Activated naive CD8-positive, alpha-beta T cell (primary cell): ENCODE results near the gene ZG16.

Source experiments
- H3K27ac Mint-ChIP-seq: one replicate; pipeline ENCODE4 v1.8.0; 2021; ENCODE audit warnings: mixed read lengths
- H3K27me3 Mint-ChIP-seq: one replicate; pipeline ENCODE4 v1.8.0; 2021; ENCODE audit warnings: mixed read lengths
- H3K36me3 Mint-ChIP-seq: one replicate; pipeline ENCODE4 v1.8.0; 2021; ENCODE audit warnings: mixed read lengths
- H3K4me1 Mint-ChIP-seq: one replicate; pipeline ENCODE4 v1.8.0; 2021; ENCODE audit warnings: low read depth, mixed read lengths
- H3K4me3 Mint-ChIP-seq: one replicate; pipeline ENCODE4 v1.8.0; 2021; ENCODE audit warnings: mild to moderate bottlenecking, mixed read lengths
- H3K9me3 Mint-ChIP-seq: one replicate; pipeline ENCODE4 v1.8.0; 2021; ENCODE audit warnings: low read depth, mixed read lengths

Gene ZG16

GRCh38 chr16:29815793-29816693, 38.0 kb downstream of the ZG16 start, which contains the start of gene PAGR1:
Gene PAGR1 (plus strand): TSS chr16:29816152. CDS start chr16:29816526, 374 bp downstream.
- Mint-ChIP-seq H3K4me3 (peak within 1 kb of the TSS; percentile 95), H3K4me1 (peaks cover 53% of the 10 kb centered on the region), H3K27ac (peak within 1 kb of the TSS; percentile 97), H3K9me3 (no peaks in the 10 kb centered on the region), H3K36me3 (peaks cover 5% of the 10 kb centered on the region), H3K27me3 (no peaks in the 10 kb centered on the region)

- Mint-ChIP-seq H3K27ac (peak overlapping the region; percentile 97), H3K4me1 (peaks cover 54% of the 10 kb centered on the region), H3K9me3 (no peaks in the 10 kb centered on the region), H3K4me3 (peak overlapping the region; percentile 95), H3K36me3 (peaks cover 5% of the 10 kb centered on the region), H3K27me3 (no peaks in the 10 kb centered on the region)
Measured at GRCh38 chr16:29816694-29817441, 38.8 kb downstream of the ZG16 start.

GRCh38 chr16:29818082-29818481, 40.0 kb downstream of the ZG16 start:
- peak overlapping the region; percentile 95 for H3K4me3 Mint-ChIP-seq

GRCh38 chr16:29819506-29819905, 41.5 kb downstream of the ZG16 start:
- no peaks in the 10 kb centered on the region for H3K27me3 Mint-ChIP-seq
- H3K4me1 Mint-ChIP-seq, result peaks cover 66% of the 10 kb centered on the region
- H3K36me3 Mint-ChIP-seq, result peaks cover 5% of the 10 kb centered on the region
- no peaks in the 10 kb centered on the region for H3K9me3 Mint-ChIP-seq
- peak overlapping the region; percentile 91 for H3K27ac Mint-ChIP-seq
- H3K4me3 Mint-ChIP-seq, result peak overlapping the region; percentile 95

More at GRCh38 chr16:29818082-29818481, 40.0 kb downstream of the ZG16 start:
- H3K4me1 Mint-ChIP-seq, result peaks cover 66% of the 10 kb centered on the region
- no peaks in the 10 kb centered on the region for H3K27me3 Mint-ChIP-seq
- peak overlapping the region; percentile 91 for H3K27ac Mint-ChIP-seq
- no peaks in the 10 kb centered on the region for H3K9me3 Mint-ChIP-seq
- peaks cover 5% of the 10 kb centered on the region for H3K36me3 Mint-ChIP-seq

- H3K9me3 Mint-ChIP-seq, result no peaks in the 10 kb centered on the region
- H3K27me3 Mint-ChIP-seq, result no peaks in the 10 kb centered on the region
- peaks cover 66% of the 10 kb centered on the region for H3K4me1 Mint-ChIP-seq
- H3K36me3 Mint-ChIP-seq, result peaks cover 5% of the 10 kb centered on the region
- peak within 1 kb of the TSS; percentile 91 for H3K27ac Mint-ChIP-seq
- peak within 1 kb of the TSS; percentile 95 for H3K4me3 Mint-ChIP-seq
Measured at GRCh38 chr16:29820271-29820701, 42.2 kb downstream of the ZG16 start, which contains the start of gene MVP. Gene MVP (plus strand): TSS chr16:29820462. CDS start chr16:29830550, 10,088 bp downstream.

GRCh38 chr16:29820730-29821642, 42.9 kb downstream of the ZG16 start:
- no peaks in the 10 kb centered on the region for H3K27me3 Mint-ChIP-seq
- peak overlapping the region; percentile 95 for H3K4me3 Mint-ChIP-seq
- peaks cover 70% of the 10 kb centered on the region for H3K4me1 Mint-ChIP-seq
- H3K9me3 Mint-ChIP-seq, result no peaks in the 10 kb centered on the region
- peaks cover 5% of the 10 kb centered on the region for H3K36me3 Mint-ChIP-seq
- H3K27ac Mint-ChIP-seq, result peak overlapping the region; percentile 91

- Mint-ChIP-seq H3K9me3 (no peaks in the 10 kb centered on the region), H3K4me3 (peak overlapping the region; percentile 95), H3K36me3 (peaks cover 5% of the 10 kb centered on the region), H3K4me1 (peaks cover 76% of the 10 kb centered on the region), H3K27me3 (no peaks in the 10 kb centered on the region), H3K27ac (peak overlapping the region; percentile 91)
Measured at GRCh38 chr16:29821643-29822115, 43.6 kb downstream of the ZG16 start.

- Mint-ChIP-seq H3K9me3 (no peaks in the 10 kb centered on the region), H3K27me3 (no peaks in the 10 kb centered on the region), H3K27ac (peak overlapping the region; percentile 88), H3K36me3 (no peaks in the 10 kb centered on the region), H3K4me3 (peak overlapping the region; percentile 64), H3K4me1 (peaks cover 77% of the 10 kb centered on the region)
Measured at GRCh38 chr16:29824589-29825144, 46.6 kb downstream of the ZG16 start.

- peaks cover 75% of the 10 kb centered on the region for H3K4me1 Mint-ChIP-seq
- no peaks in the 10 kb centered on the region for H3K9me3 Mint-ChIP-seq
- H3K36me3 Mint-ChIP-seq, result no peaks in the 10 kb centered on the region
Measured at GRCh38 chr16:29825145-29826044, 47.3 kb downstream of the ZG16 start.

GRCh38 chr16:29826342-29826695, 48.3 kb downstream of the ZG16 start:
- Mint-ChIP-seq H3K9me3 (no peaks in the 10 kb centered on the region), H3K36me3 (no peaks in the 10 kb centered on the region), H3K27me3 (no peaks in the 10 kb centered on the region), H3K27ac (peak overlapping the region; percentile 94), H3K4me3 (peak overlapping the region; percentile 79), H3K4me1 (peaks cover 72% of the 10 kb centered on the region)

More at GRCh38 chr16:29825145-29826044, 47.3 kb downstream of the ZG16 start:
- peak overlapping the region; percentile 64 for H3K4me3 Mint-ChIP-seq
- H3K27ac Mint-ChIP-seq, result peak overlapping the region; percentile 88
- H3K27me3 Mint-ChIP-seq, result no peaks in the 10 kb centered on the region

- H3K36me3 Mint-ChIP-seq, result peaks cover 3% of the 10 kb centered on the region
- peaks cover 44% of the 10 kb centered on the region for H3K4me1 Mint-ChIP-seq
- no peak overlapping the region for H3K4me3 Mint-ChIP-seq
- no peaks in the 10 kb centered on the region for H3K9me3 Mint-ChIP-seq
- H3K27ac Mint-ChIP-seq, result no peak overlapping the region
- no peaks in the 10 kb centered on the region for H3K27me3 Mint-ChIP-seq
Measured at GRCh38 chr16:29830774-29831173, 52.7 kb downstream of the ZG16 start.

GRCh38 chr16:29831490-29831889, 53.4 kb downstream of the ZG16 start:
- Mint-ChIP-seq H3K4me3 (no peak overlapping the region), H3K9me3 (no peaks in the 10 kb centered on the region), H3K36me3 (peaks cover 3% of the 10 kb centered on the region), H3K27ac (no peak overlapping the region), H3K4me1 (peaks cover 37% of the 10 kb centered on the region), H3K27me3 (no peaks in the 10 kb centered on the region)
